Pancreas (tissue), 10 donors: Measurements from ENCODE around the gene ASCL4. TPM values are rescaled to one million over a fixed set of nuclear protein-coding genes. Genes with fewer than 3 reads are reported as not detected.

Experiments
- ATAC-seq, 4 donors: fragments of 200-7000 bp; cut with Tn5 transposase; one replicate each; pipeline versions ENCODE4 v1.8.0 to v1.9.1; 2020; ENCODE audit warnings: mild to moderate bottlenecking in 4 of 4, moderate library complexity in 4 of 4
- DNase-seq, 6 donors: peaks; one replicate each; pipeline ENCODE4 v3.0.0-alpha.2; 2020
- FAIRE-seq: peaks from 2 replicates; lab custom pipeline; 2012; peaks lifted over from hg19 to GRCh38; lab: Jason Lieb, UNC
- H3K27ac ChIP-seq, 4 donors: fragments of 200-600 bp; sonication (generic); 1 replicate in 3 of 4; 2 replicates in 1 of 4; pipeline versions ENCODE4 v1.5.0 to v1.8.0; 2020
- H3K27me3 ChIP-seq, 4 donors: fragments of 200-600 bp; one replicate each; pipeline ENCODE4 v1.8.0; 2021
- H3K36me3 ChIP-seq, 3 donors: fragments of 200-600 bp; sonication (generic) in 1 of 3; one replicate each; pipeline versions ENCODE4 v1.5.0 to v1.8.0; 2020 to 2021
- H3K4me1 ChIP-seq, 3 donors: fragments of 200-600 bp; one replicate each; pipeline ENCODE4 v1.8.0; 2021
- H3K4me3 ChIP-seq, 4 donors: fragments of 200-600 bp; sonication (generic) in 2 of 4; one replicate each; pipeline versions ENCODE4 v1.5.0 to v1.8.0; 2020 to 2021
- H3K9me3 ChIP-seq, 4 donors: fragments of 200-600 bp; one replicate each; pipeline ENCODE4 v1.8.0; 2021
- CTCF ChIP-seq, 4 donors: fragments of 200-600 bp; sonication (generic) in 3 of 4; IDR thresholded peaks; one replicate each; pipeline versions ENCODE4 v1.5.0 to v1.8.0; 2021; ENCODE audit warnings: antibody characterized with exemption in 4 of 4
- WGBS, 2 donors: extraction: QIAGEN DNeasy Blood & Tissue Kit; methylation state at CpG; one replicate each; pipeline ENCODE4 v1.1.7; 2013; 5-methylcytosine and 5-hydroxymethylcytosine counted together
- intact Hi-C, 3 donors: fragments of 100-400 bp; cut with DNase I; formaldehyde crosslinking; loops; one replicate each; pipeline versions ENCODE4 v1.11.1 to v1.14.2; 2022
- polyA plus RNA-seq, 2 donors: library from polyadenylated mRNA; stranded (reverse); fragments of 200-250 nt; gene quantifications; one replicate each; pipeline ENCODE4 v1.2.3, GENCODE V29; 2013
- total RNA-seq, 6 donors: library from RNA; stranded (reverse); fragmentation: NEBNext Ultra II Directional in 4 of 6; extraction: Animal tissue kit (Norgen Biotek cat#: 25700) in 4 of 6; gene quantifications; one replicate each; pipeline versions ENCODE4 v1.2.1 to v1.2.4, GENCODE V29; 2021 to 2023
- donor health status: healthy with polysubstance abuse.
- donor health status: DM: no; HTN: no; CAD: no; lungs with moderate emphysema.
- donor health status: DM: no; HTN: no; CAD: no.
- donor health status: control.
- donor health status: control.
- donor health status: Bipolar disorder and iron deficiency.
- donor health status: DM: yes; HTN: yes; CAD: no.
- donor health status: DM: no; HTN: no; CAD: no.
- donor health status: DM: no; HTN: no; CAD: no.
- donor health status: DM: yes; HTN: yes; CAD: no.

ASCL4 gene
- total and polyA plus RNA-seq, 8 donors = 0.02 TPM; not detected in 7

DNA sequence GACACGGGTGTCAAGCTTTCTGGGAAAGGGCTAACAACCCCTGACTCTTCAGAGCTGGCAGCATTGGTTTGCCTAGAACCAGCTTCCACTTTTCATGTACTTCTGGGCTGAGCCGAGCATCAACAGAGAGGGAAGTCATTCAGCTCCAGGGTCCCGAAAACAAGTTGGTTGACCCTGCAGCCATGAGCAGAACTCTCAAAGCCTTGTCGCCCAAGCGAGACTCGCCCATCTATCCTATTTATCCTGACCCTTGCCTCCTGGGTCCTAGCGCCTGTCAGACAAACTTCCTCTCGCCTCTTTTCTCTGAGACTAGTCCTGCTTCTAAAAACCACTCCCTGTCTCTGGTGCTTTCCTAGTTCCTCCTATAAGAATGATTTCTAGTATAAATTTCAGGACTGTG is 47.9 kb downstream of the ASCL4 start:
- Histone ChIP-seq H3K27me3 (no peaks in the 10 kb centered on the region), H3K9me3 (peaks cover 0 to 4% (median 0%) of the 10 kb centered on the region in 4 donors), H3K27ac (no peak overlapping the region), H3K36me3 (no peaks in the 10 kb centered on the region), H3K4me1 (no peaks in the 10 kb centered on the region), H3K4me3 (no peak overlapping the region)
- no peak for TF ChIP-seq CTCF (IDR thresholded peaks at IDR 0.05)
- no peak for DNase-seq
- FAIRE-seq = no peak
- intact Hi-C loops = no loop called here
- no peak for ATAC-seq
- 17 to 26% methylated on average over 8 of the region's 8 CpGs for WGBS, 2 donors

Other genes starting within 250 kb of the ASCL4 start
- gene PWP1, start 88.9 kb upstream of the ASCL4 start, total RNA-seq = 10 to 100 TPM; 12.5 to 21.8 (median 14.8) TPM
- 10 to 100 TPM; 10.5 to 20.9 TPM for gene PWP1, start 88.9 kb upstream of the ASCL4 start, polyA plus RNA-seq
- 10 to 100 TPM in 5 of 6 donors, 1 to 10 TPM in 1; 9.7 to 17.8 (median 12.5) TPM for gene PRDM4, start 13.6 kb upstream of the ASCL4 start, total RNA-seq
- gene PRDM4, start 13.6 kb upstream of the ASCL4 start, polyA plus RNA-seq = 10 to 100 TPM in 1 of 2 donors, 1 to 10 TPM in 1; 7.0 to 10.4 TPM